ENCODE results near the gene BRI3. TPM values are rescaled to one million over a fixed set of nuclear protein-coding genes. Genes with fewer than 3 reads are reported as not detected.
A peak's percentile ranks its signal among the peaks of the same experiment; 100 is the strongest.

BRI3 gene
- total and polyA plus RNA-seq, 2 of the 13 experiments (the other 11 are each of a cell fraction or from before 2014, with no cell fraction given) = 54.0 to 103 TPM

DNA sequence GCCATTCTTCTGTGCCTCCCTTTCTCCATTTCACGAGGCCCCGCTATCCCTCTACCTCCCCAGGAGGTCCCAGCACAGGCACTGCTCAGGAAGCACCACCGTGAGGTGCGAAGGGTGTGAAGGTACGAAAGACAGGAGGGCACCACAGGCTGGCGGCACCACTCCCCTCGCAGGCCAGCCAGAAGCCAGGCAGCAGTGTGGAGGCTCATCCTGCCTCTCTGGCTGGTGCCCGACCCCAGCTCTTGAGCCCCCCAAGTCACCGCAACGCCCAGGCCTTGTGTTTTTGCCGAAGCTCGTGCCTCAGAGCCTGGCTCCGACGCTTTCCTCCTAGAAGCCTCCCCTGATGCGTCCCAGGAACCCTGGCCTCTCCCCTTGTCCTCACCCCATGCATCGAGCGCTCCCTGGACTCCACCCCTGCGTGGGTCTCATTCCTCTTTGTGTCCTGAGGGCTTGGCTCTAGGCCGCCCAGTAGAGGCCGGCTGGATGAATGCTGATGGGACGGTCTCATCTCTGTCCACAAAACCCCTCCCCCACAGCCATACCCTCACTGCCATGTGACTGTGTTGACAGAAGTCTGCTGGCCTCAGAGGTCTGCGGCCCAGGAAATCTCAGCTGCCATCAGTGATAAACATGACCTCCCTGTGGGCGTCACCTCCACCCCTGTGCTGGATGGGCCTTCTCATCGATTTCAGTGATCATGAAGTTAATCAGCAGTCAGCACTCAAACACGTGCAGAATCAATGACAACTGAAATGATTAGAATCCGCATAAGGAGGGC lies 19.3 kb downstream of the BRI3 start (continued):
- TF ChIP-seq RCOR2 (CRISPR knock-in tag; IDR thresholded peaks at IDR 0.05) (peak; percentile 53; the same call in 1 of the 2 replicates), ZNF124 (CRISPR knock-in tag; IDR thresholded peaks at IDR 0.05) (no peak), MYNN (CRISPR knock-in tag; IDR thresholded peaks at IDR 0.05; ENCODE audit: low read depth) (no peak), NFIC (IDR thresholded peaks at IDR 0.05; ENCODE audit: low read length) (no peak), SOX6 (IDR thresholded peaks at IDR 0.05) (no peak), SOX6 (CRISPR knock-in tag; IDR thresholded peaks at IDR 0.05) (peak; percentile 85), ZIK1 (CRISPR knock-in tag; IDR thresholded peaks at IDR 0.05; ENCODE audit: borderline replicate concordance, low read depth) (no peak), ZFP1 (CRISPR knock-in tag; IDR thresholded peaks at IDR 0.05) (0 out of 2 replicates have a peak, but pooled peaks have one; percentile 66), SP5 (CRISPR knock-in tag; IDR thresholded peaks at IDR 0.05; ENCODE audit: borderline replicate concordance, low read depth) (peak; percentile 71), ATAD3A (CRISPR knock-in tag; IDR thresholded peaks at IDR 0.05) (no peak), KLF16 (CRISPR knock-in tag; IDR thresholded peaks at IDR 0.05) (peak in 1 of 2 experiments; percentile 55; a peak in 1 of 4 replicates), ZNF264 (CRISPR knock-in tag; IDR thresholded peaks at IDR 0.05) (peak; percentile 75; the same call in 1 of the 2 replicates), ZSCAN25 (CRISPR knock-in tag; IDR thresholded peaks at IDR 0.05) (peak; percentile 43; the same call in 1 of the 2 replicates), SALL1 (CRISPR knock-in tag; IDR thresholded peaks at IDR 0.05) (peak; percentile 97)
- TF ChIP-seq, protein P1, sequence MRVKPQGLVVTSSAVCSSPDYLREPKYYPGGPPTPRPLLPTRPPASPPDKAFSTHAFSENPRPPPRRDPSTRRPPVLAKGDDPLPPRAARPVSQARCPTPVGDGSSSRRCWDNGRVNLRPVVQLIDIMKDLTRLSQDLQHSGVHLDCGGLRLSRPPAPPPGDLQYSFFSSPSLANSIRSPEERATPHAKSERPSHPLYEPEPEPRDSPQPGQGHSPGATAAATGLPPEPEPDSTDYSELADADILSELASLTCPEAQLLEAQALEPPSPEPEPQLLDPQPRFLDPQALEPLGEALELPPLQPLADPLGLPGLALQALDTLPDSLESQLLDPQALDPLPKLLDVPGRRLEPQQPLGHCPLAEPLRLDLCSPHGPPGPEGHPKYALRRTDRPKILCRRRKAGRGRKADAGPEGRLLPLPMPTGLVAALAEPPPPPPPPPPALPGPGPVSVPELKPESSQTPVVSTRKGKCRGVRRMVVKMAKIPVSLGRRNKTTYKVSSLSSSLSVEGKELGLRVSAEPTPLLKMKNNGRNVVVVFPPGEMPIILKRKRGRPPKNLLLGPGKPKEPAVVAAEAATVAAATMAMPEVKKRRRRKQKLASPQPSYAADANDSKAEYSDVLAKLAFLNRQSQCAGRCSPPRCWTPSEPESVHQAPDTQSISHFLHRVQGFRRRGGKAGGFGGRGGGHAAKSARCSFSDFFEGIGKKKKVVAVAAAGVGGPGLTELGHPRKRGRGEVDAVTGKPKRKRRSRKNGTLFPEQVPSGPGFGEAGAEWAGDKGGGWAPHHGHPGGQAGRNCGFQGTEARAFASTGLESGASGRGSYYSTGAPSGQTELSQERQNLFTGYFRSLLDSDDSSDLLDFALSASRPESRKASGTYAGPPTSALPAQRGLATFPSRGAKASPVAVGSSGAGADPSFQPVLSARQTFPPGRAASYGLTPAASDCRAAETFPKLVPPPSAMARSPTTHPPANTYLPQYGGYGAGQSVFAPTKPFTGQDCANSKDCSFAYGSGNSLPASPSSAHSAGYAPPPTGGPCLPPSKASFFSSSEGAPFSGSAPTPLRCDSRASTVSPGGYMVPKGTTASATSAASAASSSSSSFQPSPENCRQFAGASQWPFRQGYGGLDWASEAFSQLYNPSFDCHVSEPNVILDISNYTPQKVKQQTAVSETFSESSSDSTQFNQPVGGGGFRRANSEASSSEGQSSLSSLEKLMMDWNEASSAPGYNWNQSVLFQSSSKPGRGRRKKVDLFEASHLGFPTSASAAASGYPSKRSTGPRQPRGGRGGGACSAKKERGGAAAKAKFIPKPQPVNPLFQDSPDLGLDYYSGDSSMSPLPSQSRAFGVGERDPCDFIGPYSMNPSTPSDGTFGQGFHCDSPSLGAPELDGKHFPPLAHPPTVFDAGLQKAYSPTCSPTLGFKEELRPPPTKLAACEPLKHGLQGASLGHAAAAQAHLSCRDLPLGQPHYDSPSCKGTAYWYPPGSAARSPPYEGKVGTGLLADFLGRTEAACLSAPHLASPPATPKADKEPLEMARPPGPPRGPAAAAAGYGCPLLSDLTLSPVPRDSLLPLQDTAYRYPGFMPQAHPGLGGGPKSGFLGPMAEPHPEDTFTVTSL (CRISPR knock-in tag; IDR thresholded peaks at IDR 0.05; ENCODE audit: borderline replicate concordance) = peak; percentile 62; the same call in 1 of the 2 replicates
- TF ChIP-seq, protein P2, sequence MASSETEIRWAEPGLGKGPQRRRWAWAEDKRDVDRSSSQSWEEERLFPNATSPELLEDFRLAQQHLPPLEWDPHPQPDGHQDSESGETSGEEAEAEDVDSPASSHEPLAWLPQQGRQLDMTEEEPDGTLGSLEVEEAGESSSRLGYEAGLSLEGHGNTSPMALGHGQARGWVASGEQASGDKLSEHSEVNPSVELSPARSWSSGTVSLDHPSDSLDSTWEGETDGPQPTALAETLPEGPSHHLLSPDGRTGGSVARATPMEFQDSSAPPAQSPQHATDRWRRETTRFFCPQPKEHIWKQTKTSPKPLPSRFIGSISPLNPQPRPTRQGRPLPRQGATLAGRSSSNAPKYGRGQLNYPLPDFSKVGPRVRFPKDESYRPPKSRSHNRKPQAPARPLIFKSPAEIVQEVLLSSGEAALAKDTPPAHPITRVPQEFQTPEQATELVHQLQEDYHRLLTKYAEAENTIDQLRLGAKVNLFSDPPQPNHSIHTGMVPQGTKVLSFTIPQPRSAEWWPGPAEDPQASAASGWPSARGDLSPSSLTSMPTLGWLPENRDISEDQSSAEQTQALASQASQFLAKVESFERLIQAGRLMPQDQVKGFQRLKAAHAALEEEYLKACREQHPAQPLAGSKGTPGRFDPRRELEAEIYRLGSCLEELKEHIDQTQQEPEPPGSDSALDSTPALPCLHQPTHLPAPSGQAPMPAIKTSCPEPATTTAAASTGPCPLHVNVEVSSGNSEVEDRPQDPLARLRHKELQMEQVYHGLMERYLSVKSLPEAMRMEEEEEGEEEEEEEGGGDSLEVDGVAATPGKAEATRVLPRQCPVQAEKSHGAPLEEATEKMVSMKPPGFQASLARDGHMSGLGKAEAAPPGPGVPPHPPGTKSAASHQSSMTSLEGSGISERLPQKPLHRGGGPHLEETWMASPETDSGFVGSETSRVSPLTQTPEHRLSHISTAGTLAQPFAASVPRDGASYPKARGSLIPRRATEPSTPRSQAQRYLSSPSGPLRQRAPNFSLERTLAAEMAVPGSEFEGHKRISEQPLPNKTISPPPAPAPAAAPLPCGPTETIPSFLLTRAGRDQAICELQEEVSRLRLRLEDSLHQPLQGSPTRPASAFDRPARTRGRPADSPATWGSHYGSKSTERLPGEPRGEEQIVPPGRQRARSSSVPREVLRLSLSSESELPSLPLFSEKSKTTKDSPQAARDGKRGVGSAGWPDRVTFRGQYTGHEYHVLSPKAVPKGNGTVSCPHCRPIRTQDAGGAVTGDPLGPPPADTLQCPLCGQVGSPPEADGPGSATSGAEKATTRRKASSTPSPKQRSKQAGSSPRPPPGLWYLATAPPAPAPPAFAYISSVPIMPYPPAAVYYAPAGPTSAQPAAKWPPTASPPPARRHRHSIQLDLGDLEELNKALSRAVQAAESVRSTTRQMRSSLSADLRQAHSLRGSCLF (CRISPR knock-in tag; IDR thresholded peaks at IDR 0.05; ENCODE audit: borderline replicate concordance) = no peak
- TF ChIP-seq, protein P3, sequence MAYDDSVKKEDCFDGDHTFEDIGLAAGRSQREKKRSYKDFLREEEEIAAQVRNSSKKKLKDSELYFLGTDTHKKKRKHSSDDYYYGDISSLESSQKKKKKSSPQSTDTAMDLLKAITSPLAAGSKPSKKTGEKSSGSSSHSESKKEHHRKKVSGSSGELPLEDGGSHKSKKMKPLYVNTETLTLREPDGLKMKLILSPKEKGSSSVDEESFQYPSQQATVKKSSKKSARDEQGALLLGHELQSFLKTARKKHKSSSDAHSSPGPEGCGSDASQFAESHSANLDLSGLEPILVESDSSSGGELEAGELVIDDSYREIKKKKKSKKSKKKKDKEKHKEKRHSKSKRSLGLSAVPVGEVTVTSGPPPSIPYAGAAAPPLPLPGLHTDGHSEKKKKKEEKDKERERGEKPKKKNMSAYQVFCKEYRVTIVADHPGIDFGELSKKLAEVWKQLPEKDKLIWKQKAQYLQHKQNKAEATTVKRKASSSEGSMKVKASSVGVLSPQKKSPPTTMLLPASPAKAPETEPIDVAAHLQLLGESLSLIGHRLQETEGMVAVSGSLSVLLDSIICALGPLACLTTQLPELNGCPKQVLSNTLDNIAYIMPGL (CRISPR knock-in tag; IDR thresholded peaks at IDR 0.05; ENCODE audit: borderline replicate concordance in 1 of 2, low read depth in 1 of 2) = 0 out of 4 replicates have a peak, but pooled peaks of 1 of the 2 experiments have one; percentile 24
